ENCODE results near the gene ZNF621.

ZNF621 gene

GRCh38 chr3:40499952-40500351 is 24.8 kb upstream of the ZNF621 start:
- no peak for DNase-seq (ENCODE audit: low spot score)
- TF ChIP-seq CTCF (IDR thresholded peaks at IDR 0.05; ENCODE audit: extremely low read depth, missing control alignments): no peak

DNA sequence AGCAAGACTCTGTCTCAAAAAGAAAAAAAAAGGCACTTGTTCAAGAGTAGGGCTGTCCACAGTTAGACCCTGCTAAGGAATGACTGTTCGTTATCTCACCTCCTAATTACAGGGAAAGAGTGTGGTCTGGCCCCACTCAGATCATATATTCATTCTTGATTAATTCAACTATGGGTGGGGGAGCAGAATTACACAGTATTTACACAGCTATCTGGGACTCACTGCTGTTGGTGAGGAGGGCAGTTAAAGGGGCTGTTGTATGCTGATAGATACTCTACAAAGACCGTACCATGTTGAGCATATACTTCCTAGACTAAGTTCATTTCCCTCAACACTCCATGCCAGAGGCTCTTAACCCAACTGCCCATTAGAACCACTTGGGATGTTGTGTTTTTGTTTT is 22.7 kb upstream of the ZNF621 start:
- no peak for TF ChIP-seq CTCF (IDR thresholded peaks at IDR 0.05; ENCODE audit: extremely low read depth, missing control alignments)
- DNase-seq (ENCODE audit: low spot score): no peak

DNA sequence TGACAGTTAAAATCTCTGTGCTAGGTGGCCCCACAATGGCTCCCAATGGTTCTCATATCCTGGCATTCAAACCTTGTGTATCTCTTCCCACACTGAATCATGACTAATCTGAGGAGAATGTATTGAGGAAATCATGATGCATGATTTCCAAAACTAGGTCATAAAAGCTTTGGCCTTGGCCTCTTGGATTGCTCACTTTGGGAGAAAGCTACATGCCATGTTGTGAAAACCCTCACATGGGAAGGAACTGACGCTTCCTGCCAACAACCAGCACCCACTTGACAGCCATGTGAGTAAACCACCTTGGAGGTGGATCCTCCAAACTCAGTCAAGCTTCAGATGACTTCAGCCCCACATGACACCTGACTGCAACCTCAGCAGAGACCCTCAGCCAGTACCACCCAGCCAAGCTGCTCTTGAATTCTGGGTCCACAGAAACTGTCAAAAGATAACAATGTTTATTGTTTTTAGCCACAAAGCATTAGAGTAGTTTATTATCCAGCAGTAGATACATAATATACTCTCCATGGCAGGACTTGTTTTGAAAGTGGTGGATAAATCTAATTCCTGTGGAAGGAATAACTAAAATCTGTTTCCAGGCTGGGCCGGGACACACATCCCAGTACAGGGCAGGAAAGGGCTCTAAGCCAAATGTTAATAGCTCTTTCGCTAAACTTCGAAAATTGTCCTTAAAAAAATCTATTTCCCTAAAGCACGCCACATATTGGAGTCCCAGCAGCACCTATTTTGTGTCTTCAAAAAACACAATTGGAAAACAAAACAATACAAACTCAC is 19.9 kb upstream of the ZNF621 start:
- no peak for DNase-seq (ENCODE audit: low spot score)

DNA sequence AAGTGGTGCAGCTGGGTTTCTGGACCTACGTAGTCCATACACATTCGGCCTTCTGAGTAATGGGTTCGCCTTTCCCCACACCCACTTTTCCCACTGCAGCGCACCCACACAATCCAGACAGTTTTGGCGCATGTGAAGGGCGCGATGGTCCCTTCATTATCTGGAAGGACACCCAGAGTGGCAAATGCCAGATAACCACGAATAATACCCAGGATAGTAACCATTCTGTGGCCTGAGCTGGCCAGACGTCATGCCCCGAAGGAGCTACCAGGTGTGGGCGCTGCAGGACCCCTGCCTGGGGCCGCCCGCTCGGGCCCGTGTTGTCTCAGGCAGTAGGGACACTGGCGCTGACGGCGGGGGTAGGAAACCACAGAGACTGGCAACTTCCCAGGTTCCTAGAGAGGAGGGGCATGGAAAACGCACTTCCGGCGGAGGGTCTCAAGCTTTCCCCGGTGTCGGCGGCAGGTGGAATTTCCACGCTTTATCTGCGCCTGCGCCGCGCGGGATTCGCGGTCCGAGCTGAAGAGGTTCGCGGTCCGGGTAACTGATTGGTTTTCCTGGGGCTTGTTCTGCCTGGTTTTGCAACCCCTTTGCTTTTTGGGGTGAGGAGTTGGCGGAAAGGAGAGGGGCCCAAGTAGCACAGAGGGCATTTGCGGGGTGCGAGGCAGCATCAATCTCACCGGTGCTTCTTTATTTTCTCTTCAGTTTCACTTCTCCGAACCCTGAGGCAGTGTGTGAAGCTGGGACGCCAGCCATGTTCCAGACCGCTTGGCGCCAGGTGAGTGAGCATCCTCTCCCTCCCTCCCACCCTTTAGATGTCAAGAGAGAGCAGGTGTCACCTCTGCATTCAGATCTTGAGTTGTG is 18.9 kb upstream of the ZNF621 start, which contains the start of gene ZNF620:
ZNF620 (plus strand) TSS at position 441 of the 864 bp plus-strand sequence; CDS start at position 755, 314 bp downstream.
- DNase-seq (ENCODE audit: low spot score): peak; percentile 61
- TF ChIP-seq CTCF (IDR thresholded peaks at IDR 0.05; ENCODE audit: extremely low read depth, missing control alignments): peak; percentile 66

More for the DNA sequence above, 19.9 kb upstream of the ZNF621 start:
- TF ChIP-seq CTCF (IDR thresholded peaks at IDR 0.05; ENCODE audit: extremely low read depth, missing control alignments): no peak

DNA sequence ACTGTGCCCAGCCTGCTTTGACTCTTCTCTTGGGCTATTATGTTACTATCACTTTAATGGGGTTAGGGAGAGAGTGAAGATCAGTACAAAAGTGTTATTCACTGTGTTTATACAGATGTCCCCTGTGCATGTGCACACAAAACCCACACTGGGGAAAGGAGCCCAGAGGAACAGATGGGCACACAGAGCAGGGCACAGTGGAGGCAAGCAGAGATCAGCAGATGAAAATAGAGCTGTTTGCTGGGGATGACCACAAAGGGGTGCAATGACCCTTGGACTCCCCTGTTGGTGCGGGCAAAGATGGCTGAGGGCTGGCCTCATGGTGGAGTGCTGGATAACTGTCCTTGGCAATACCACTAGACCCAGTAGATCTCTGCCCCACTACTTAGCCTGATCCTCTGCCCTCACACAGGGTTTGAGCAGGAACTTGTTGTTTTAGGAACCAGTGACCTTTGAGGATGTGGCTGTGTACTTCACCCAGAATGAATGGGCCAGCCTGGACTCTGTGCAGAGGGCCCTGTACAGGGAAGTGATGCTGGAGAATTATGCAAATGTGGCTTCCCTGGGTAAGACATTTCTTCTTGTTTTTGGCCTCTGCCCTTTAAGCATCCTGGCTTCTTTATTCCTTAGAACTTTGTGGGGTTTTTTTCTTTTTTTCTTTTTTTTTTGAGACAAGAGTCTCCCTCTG is 13.6 kb upstream of the ZNF621 start:
- no peak for TF ChIP-seq CTCF (IDR thresholded peaks at IDR 0.05; ENCODE audit: extremely low read depth, missing control alignments)
- no peak for DNase-seq (ENCODE audit: low spot score)

DNA sequence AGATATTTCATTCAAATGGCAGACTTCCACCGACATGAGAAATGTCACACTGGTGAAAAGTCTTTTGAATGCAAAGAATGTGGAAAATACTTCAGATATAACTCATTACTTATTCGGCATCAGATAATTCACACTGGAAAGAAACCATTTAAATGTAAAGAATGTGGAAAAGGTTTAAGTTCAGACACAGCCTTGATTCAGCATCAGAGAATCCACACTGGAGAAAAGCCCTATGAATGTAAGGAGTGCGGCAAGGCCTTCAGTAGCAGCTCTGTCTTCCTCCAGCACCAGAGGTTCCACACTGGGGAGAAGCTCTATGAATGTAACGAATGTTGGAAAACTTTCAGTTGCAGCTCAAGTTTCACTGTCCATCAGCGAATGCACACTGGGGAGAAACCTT is 8.6 kb upstream of the ZNF621 start:
- no peak for TF ChIP-seq CTCF (IDR thresholded peaks at IDR 0.05; ENCODE audit: extremely low read depth, missing control alignments)
- DNase-seq (ENCODE audit: low spot score): no peak

Data from GM20000 (cell line).